Measurements from ENCODE around the gene EBI3.
"Not testable (repeated sequence)": the region's sequence is repeated elsewhere in the genome, so short reads cannot be mapped to it uniquely, and the experiment has no call there.

EBI3 gene

GRCh38 chr19:4217429-4218264 lies 11.7 kb upstream of the EBI3 start:
- no peak for DNase-seq (ENCODE audit: low read depth)
- TF ChIP-seq CTCF (conservative IDR thresholded peaks at IDR 0.05; ENCODE audit: low read depth, low read length) = no peak
- no peak overlapping the region for H3K4me3 ChIP-seq (ENCODE audit: low read length)

GRCh38 chr19:4218523-4218922 lies 10.8 kb upstream of the EBI3 start:
- not testable (repeated sequence) for H3K4me3 ChIP-seq (ENCODE audit: low read length); DNase-seq (ENCODE audit: low read depth)

GRCh38 chr19:4220188-4220587 lies 9.1 kb upstream of the EBI3 start:
- no peak overlapping the region for H3K4me3 ChIP-seq (ENCODE audit: low read length)
- DNase-seq (ENCODE audit: low read depth) = no peak
- TF ChIP-seq CTCF (conservative IDR thresholded peaks at IDR 0.05; ENCODE audit: low read depth, low read length) = no peak

- TF ChIP-seq CTCF (conservative IDR thresholded peaks at IDR 0.05; ENCODE audit: low read depth, low read length) = no peak
- H3K4me3 ChIP-seq (ENCODE audit: low read length) = no peak overlapping the region
- no peak for DNase-seq (ENCODE audit: low read depth)
Observed at GRCh38 chr19:4224470-4224869, 4.9 kb upstream of the EBI3 start.

- no peak for DNase-seq (ENCODE audit: low read depth)
- no peak overlapping the region for H3K4me3 ChIP-seq (ENCODE audit: low read length)
- TF ChIP-seq CTCF (conservative IDR thresholded peaks at IDR 0.05; ENCODE audit: low read depth, low read length) = no peak
Observed at GRCh38 chr19:4225885-4226284, 3.4 kb upstream of the EBI3 start.

GRCh38 chr19:4227771-4228170 lies 1.6 kb upstream of the EBI3 start:
- TF ChIP-seq CTCF (conservative IDR thresholded peaks at IDR 0.05; ENCODE audit: low read depth, low read length) = no peak
- no peak overlapping the region for H3K4me3 ChIP-seq (ENCODE audit: low read length)
- no peak for DNase-seq (ENCODE audit: low read depth)

- H3K4me3 ChIP-seq (ENCODE audit: low read length) = no peak overlapping the region
- DNase-seq (ENCODE audit: low read depth) = no peak
- no peak for TF ChIP-seq CTCF (conservative IDR thresholded peaks at IDR 0.05; ENCODE audit: low read depth, low read length)
Observed at GRCh38 chr19:4228765-4229178, 551 bp upstream of the EBI3 start.

GRCh38 chr19:4230237-4230636 lies 914 bp downstream of the EBI3 start:
- not testable (repeated sequence) for DNase-seq (ENCODE audit: low read depth); H3K4me3 ChIP-seq (ENCODE audit: low read length)

GRCh38 chr19:4231521-4231920 lies 2.2 kb downstream of the EBI3 start:
- not testable (repeated sequence) for DNase-seq (ENCODE audit: low read depth); H3K4me3 ChIP-seq (ENCODE audit: low read length)

- H3K4me3 ChIP-seq (ENCODE audit: low read length); DNase-seq (ENCODE audit: low read depth): not testable (repeated sequence)
Observed at GRCh38 chr19:4232139-4232538, 2.8 kb downstream of the EBI3 start.
